Measurements from ENCODE around the gene FDX1.

DNA sequence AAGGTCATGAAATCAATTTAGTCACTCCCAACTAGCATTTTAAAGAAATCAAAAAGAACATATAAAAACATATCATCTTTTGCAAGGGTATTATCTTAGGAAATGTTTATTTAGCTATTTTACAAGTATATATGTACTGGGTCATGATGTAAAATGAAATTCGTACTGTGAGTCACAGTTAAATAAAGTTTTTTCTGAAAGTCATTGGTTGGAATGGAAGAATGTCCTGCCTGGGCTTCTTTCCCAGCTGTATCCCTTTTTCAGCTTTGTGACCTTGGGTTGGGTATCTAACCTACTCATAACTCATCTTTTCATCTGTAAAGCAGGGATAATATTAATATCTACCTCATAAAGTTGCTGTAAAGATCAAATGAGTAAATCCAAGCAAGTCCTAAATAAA, 15.7 kb downstream of the FDX1 start:
- TF ChIP-seq CTCF (IDR thresholded peaks at IDR 0.05) (no peak), POLR2A (IDR thresholded peaks at IDR 0.05) (no peak)
